WERI-Rb-1 (cell line): ENCODE results near the gene ZNF219.

Experiments used
- DNase-seq: peaks from one replicate; pipeline ENCODE4 v3.0.0-alpha.2; 2020
- H3K27ac ChIP-seq: fragments of 250-450 bp; sonication (Bioruptor Pico); 2 replicates; pipeline ENCODE4 v1.5.1; 2020; ENCODE audit warnings: mild to moderate bottlenecking, moderate library complexity
- H3K27me3 ChIP-seq: fragments of 250-450 bp; sonication (Bioruptor Pico); 2 replicates; pipeline ENCODE4 v1.5.1; 2021; ENCODE audit warnings: mild to moderate bottlenecking, low read depth, moderate library complexity; ENCODE audit not compliant: insufficient read depth, severe bottlenecking
- H3K36me3 ChIP-seq: fragments of 250-450 bp; sonication (Bioruptor Pico); 2 replicates; pipeline ENCODE4 v1.5.1; 2020; ENCODE audit warnings: mild to moderate bottlenecking, moderate library complexity
- H3K4me3 ChIP-seq: 2 replicates; pipeline ENCODE4 v1.5.1; 2011; ENCODE audit warnings: low read depth, mild to moderate bottlenecking, control low read depth, low read length
- H3K9me3 ChIP-seq: fragments of 250-450 bp; sonication (Bioruptor Pico); 2 replicates; pipeline ENCODE4 v1.5.1; 2021; ENCODE audit warnings: mild to moderate bottlenecking, moderate library complexity; ENCODE audit not compliant: severe bottlenecking
- TF ChIP-seq, protein P1 (sequence below): IDR thresholded peaks from 2 replicates; pipeline ENCODE4 v1.5.1; 2011; ENCODE audit warnings: low read depth, mild to moderate bottlenecking, control low read depth, inconsistent platforms, low read length

Gene ZNF219

DNA sequence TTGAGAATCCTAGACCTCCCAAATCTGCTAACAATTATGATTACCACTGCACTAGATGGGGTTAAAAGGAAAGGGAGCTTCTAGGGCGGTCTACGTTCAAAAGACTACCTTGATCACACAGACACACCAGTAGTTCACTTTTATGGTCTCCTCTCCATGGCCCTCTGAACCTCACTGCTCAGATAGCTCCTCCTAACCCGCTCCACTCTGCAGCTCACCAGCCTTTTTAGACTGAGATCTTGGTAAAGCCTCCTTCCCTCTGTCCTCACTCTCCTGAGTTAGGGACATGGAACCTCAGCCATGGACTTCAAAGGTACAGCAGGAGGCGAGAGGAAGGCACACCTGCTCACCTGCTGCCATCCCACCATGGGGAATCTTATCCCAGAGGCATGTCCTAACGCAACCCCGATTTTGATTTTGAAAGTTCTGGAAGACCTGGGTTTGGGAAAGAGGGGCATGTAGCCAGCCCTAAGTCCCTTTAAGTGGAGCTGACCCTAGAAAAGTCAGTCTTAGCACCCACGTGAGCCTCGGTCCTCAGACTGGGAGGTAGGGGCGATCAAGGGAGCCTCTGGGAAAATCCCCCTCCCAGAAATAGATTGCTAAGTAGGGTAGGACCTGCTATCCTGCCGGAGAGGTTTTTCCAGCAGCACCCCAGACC, 1.3 kb downstream of the ZNF219 start:
- H3K4me3 ChIP-seq = peak overlapping the region; percentile 74
- H3K27me3 ChIP-seq = no peaks in the 10 kb centered on the region
- TF ChIP-seq, protein P1, sequence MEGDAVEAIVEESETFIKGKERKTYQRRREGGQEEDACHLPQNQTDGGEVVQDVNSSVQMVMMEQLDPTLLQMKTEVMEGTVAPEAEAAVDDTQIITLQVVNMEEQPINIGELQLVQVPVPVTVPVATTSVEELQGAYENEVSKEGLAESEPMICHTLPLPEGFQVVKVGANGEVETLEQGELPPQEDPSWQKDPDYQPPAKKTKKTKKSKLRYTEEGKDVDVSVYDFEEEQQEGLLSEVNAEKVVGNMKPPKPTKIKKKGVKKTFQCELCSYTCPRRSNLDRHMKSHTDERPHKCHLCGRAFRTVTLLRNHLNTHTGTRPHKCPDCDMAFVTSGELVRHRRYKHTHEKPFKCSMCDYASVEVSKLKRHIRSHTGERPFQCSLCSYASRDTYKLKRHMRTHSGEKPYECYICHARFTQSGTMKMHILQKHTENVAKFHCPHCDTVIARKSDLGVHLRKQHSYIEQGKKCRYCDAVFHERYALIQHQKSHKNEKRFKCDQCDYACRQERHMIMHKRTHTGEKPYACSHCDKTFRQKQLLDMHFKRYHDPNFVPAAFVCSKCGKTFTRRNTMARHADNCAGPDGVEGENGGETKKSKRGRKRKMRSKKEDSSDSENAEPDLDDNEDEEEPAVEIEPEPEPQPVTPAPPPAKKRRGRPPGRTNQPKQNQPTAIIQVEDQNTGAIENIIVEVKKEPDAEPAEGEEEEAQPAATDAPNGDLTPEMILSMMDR = no peak
- H3K36me3 ChIP-seq = peaks cover 22% of the 10 kb centered on the region
- peak; percentile 17 for DNase-seq
- H3K27ac ChIP-seq = peak overlapping the region; percentile 98
- H3K9me3 ChIP-seq = no peaks in the 10 kb centered on the region

DNA sequence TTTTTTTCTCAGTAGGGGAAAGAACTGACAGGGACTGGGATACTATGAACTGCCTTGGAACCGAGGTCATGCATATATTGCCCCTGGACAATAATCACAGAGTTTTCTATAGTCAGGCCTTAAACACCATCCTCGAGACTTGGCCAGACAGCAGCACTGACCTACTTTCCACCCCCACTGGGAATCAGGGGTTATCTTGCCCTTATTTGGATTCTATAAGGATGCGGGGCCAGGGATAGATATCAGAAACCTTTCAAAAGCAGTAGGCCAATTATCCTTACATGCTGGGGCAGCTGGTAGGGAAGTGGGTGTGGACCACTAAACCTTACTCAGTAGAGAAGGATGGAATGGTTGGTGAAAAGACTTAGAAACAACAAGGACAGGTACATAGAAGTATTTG, 2.0 kb downstream of the ZNF219 start:
- TF ChIP-seq, protein P1 = no peak
- Histone ChIP-seq H3K27ac (peak overlapping the region; percentile 98), H3K9me3 (no peaks in the 10 kb centered on the region), H3K4me3 (peak overlapping the region; percentile 74), H3K36me3 (peaks cover 29% of the 10 kb centered on the region), H3K27me3 (no peaks in the 10 kb centered on the region)
- peak; percentile 42 for DNase-seq

DNA sequence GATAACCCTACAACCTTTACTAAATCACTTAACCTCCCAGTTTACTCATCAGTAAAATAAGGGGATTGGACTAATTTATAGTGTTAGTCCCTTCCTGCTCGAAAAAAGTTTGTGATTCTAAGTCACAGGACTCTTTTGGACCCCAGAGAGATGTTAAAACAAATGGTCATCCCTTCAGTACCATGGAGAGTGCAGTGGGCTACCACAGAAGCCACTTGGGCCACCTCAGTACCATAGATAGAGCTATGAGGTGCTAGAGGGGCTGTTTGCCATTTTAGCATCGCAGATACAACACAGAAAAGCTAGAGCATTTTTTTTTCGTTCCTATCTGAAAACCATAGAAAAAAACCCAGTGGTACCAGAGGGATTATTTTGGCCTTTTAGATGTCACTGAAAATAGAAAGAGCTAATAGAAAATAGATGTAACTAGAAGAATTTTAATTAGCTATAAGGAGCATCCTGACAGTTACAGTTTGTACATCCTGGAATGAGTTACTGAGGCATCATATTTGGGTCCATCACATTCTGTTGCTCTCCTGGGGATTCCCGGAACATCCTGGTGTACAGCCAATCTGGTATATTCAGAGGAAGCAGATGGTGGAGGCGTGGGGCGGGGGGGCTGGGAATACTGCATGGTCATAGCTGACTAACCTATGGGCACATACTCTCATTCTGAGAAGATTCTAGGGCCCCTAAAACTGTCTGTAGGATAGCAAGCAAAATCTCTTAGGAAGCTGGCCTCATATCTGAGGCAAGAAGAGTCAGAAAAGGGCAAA, 2.8 kb downstream of the ZNF219 start:
- H3K27ac ChIP-seq = peak overlapping the region; percentile 98
- H3K4me3 ChIP-seq = peak overlapping the region; percentile 74

DNA sequence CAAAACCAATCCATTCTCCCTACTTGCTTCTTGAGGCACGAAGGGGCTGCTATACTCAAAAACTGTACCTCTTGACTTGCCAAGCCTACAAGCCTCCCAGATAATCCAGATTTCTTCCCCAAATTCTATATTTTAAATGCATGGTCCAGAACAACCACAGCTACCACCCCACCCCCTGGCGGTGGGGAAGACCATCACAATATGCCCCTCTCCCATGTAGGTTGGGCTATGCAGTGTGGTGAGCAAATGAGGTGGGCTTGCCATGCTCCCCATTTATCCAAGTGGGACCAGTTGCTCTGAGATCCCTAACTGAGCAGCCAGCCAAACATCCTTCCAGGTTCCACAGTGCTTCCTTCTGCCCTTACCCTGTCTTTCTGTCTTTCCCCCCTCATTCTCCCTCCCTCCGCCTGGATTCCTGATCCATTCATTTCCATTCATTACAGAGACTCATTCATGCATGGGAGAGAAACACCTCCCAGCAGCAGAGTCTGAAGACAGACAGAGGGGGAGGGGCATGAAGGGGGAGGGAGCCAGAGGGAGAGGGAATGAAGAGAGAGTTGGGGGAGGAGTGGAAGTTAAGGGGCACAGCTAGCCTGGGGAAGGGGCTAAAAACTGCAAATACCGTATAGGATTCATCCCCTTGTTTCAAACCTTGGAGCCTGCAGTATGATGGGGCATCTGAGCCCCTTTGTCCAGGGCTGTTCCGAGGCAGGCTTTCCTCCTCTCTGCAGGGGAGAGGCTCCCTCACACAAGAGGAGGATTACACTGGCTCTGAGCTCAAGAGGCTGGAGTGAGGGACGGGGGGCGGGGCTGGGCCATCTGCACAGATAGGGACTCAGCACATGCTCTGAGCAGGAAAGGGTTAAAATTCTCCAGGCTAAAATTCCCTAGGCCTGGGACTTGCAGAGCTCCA, 4.4 kb downstream of the ZNF219 start:
- Histone ChIP-seq H3K36me3 (peaks cover 53% of the 10 kb centered on the region), H3K27me3 (no peaks in the 10 kb centered on the region), H3K27ac (peak overlapping the region; percentile 99), H3K4me3 (peak overlapping the region; percentile 49), H3K9me3 (no peaks in the 10 kb centered on the region)
- peak; percentile 97 for DNase-seq
- TF ChIP-seq, protein P1 = peak; percentile 50

More for the DNA sequence above, 2.8 kb downstream of the ZNF219 start:
- peak; percentile 66 for DNase-seq
- no peaks in the 10 kb centered on the region for H3K27me3 ChIP-seq
- TF ChIP-seq, protein P1 = no peak
- no peaks in the 10 kb centered on the region for H3K9me3 ChIP-seq
- peaks cover 37% of the 10 kb centered on the region for H3K36me3 ChIP-seq

DNA sequence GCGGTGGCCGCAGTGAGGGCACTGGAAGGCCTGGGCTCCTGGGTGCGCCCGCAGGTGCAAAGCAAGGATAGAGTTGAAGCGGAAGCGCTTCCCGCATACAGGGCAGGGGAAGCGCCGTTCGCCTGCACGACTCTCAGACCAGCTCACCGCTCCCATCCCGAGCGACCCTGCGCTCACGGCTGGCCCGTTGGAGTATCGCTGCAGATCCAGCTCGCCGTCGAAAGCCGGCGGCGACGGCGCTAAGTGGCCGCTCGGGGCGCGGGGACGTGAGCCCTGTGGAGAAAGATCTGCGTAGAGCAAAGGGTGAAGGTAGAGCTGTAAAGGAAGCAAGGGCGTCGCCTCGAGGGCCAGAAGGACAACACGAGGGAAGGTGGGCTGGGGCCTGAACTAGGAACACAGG, 5.4 kb downstream of the ZNF219 start:
- no peak overlapping the region for H3K4me3 ChIP-seq

More for the DNA sequence above, 5.4 kb downstream of the ZNF219 start:
- TF ChIP-seq, protein P1 = no peak
- peak overlapping the region; percentile 99 for H3K27ac ChIP-seq
- no peak for DNase-seq
- H3K27me3 ChIP-seq = no peaks in the 10 kb centered on the region
- no peaks in the 10 kb centered on the region for H3K9me3 ChIP-seq
- peaks cover 63% of the 10 kb centered on the region for H3K36me3 ChIP-seq
